ENCODE results near the gene CIROP. TPM values are rescaled to one million over a fixed set of nuclear protein-coding genes. Genes with fewer than 3 reads are reported as not detected.

CIROP gene
- total and polyA plus RNA-seq, 9 of the 15 experiments (the other 6 are each of a cell fraction or from before 2014, with no cell fraction given): not detected

DNA sequence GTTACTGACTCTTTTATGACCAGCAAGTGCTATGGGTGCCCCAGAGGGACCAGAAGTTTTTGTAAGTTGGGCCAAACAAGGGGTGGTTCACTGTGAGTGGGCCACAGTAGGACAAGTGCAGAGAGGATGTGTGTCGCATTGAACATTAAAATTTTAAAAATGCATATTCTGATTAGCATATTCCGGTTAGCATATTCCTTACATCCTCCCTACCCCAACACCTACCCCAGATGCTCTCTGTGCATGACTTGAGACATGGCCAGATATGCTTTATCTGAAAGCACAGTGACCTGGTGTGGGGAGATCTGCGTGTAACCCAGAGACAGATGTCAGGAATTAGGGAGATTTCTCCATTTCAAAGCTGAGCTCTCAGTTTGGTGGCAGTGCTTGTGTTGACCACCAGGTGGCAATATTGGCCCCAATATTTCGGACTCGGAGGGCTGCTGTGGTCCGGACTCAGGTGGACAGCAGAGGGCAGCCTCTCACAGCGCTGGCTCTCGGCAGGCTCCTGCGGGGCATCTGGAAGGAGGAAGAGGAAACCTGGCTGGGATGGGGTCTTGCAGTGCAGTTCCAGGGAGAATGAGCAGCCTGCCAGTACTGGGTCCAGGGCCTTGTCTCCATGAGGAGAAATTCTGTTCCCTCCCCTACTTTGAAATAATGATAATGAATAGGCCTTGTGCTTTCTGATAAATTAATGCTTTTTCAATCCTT is 15.9 kb upstream of the CIROP start (continued):
- TF ChIP-seq, protein P1, sequence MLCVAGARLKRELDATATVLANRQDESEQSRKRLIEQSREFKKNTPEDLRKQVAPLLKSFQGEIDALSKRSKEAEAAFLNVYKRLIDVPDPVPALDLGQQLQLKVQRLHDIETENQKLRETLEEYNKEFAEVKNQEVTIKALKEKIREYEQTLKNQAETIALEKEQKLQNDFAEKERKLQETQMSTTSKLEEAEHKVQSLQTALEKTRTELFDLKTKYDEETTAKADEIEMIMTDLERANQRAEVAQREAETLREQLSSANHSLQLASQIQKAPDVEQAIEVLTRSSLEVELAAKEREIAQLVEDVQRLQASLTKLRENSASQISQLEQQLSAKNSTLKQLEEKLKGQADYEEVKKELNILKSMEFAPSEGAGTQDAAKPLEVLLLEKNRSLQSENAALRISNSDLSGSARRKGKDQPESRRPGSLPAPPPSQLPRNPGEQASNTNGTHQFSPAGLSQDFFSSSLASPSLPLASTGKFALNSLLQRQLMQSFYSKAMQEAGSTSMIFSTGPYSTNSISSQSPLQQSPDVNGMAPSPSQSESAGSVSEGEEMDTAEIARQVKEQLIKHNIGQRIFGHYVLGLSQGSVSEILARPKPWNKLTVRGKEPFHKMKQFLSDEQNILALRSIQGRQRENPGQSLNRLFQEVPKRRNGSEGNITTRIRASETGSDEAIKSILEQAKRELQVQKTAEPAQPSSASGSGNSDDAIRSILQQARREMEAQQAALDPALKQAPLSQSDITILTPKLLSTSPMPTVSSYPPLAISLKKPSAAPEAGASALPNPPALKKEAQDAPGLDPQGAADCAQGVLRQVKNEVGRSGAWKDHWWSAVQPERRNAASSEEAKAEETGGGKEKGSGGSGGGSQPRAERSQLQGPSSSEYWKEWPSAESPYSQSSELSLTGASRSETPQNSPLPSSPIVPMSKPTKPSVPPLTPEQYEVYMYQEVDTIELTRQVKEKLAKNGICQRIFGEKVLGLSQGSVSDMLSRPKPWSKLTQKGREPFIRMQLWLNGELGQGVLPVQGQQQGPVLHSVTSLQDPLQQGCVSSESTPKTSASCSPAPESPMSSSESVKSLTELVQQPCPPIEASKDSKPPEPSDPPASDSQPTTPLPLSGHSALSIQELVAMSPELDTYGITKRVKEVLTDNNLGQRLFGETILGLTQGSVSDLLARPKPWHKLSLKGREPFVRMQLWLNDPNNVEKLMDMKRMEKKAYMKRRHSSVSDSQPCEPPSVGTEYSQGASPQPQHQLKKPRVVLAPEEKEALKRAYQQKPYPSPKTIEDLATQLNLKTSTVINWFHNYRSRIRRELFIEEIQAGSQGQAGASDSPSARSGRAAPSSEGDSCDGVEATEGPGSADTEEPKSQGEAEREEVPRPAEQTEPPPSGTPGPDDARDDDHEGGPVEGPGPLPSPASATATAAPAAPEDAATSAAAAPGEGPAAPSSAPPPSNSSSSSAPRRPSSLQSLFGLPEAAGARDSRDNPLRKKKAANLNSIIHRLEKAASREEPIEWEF (CRISPR knock-in tag; IDR thresholded peaks at IDR 0.05): no peak
- TF ChIP-seq ZNF311 (CRISPR knock-in tag; IDR thresholded peaks at IDR 0.05) (no peak), TSC22D4 (tag; IDR thresholded peaks at IDR 0.05) (no peak), KLF13 (tag; IDR thresholded peaks at IDR 0.05; ENCODE audit: borderline replicate concordance, low read depth) (no peak), NR2C1 (IDR thresholded peaks at IDR 0.05) (peak; percentile 45; the same call in 1 of the 2 replicates), NR2C1 (tag; IDR thresholded peaks at IDR 0.05) (peak; percentile 38; the same call in 1 of the 2 replicates), E2F6 (IDR thresholded peaks at IDR 0.05; ENCODE audit: borderline replicate concordance in 1 of 2, extremely low read depth in 1 of 2, insufficient read depth in 1 of 2, insufficient read length in 1 of 2, low read depth in 1 of 2, low read length in 1 of 2, poor library complexity in 1 of 2, severe bottlenecking in 1 of 2) (no peak)
- TF ChIP-seq, protein P2, sequence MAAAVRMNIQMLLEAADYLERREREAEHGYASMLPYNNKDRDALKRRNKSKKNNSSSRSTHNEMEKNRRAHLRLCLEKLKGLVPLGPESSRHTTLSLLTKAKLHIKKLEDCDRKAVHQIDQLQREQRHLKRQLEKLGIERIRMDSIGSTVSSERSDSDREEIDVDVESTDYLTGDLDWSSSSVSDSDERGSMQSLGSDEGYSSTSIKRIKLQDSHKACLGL (CRISPR knock-in tag; IDR thresholded peaks at IDR 0.05; ENCODE audit: borderline replicate concordance, poor library complexity, severe bottlenecking): no peak

Data from K562 (cell line).